ENCODE measurements around the gene ZNF773. TPM values are rescaled to one million over a fixed set of nuclear protein-coding genes. Genes with fewer than 3 reads are reported as not detected.

The ZNF773 gene
- total and polyA plus RNA-seq, 2 donors (not counting 1 experiment from before 2014, with no cell fraction given): 9.4 to 39.8 TPM

DNA sequence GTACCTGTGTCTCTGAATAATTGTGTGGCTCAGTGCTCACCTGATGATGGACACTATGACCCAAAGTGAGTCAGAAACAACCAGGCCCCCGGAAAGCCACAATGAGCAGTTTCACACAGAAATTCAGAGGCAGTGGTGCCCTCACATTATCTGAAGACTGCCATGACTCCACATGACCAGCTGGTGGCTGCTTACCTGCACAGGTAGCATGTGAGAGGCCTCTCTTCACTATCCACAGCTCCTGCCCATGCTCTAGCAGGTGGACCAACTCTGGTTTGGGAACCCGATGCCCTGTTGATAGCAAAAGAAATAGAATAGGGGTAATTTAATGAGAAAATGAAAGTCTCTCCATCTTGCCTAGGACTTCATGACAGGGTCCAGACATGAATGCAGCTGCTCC, 52.7 kb downstream of the ZNF773 start:
- TF ChIP-seq EZH2 (IDR thresholded peaks at IDR 0.05; ENCODE audit: low read length, missing control alignments): no peak
- TF ChIP-seq, protein P1, sequence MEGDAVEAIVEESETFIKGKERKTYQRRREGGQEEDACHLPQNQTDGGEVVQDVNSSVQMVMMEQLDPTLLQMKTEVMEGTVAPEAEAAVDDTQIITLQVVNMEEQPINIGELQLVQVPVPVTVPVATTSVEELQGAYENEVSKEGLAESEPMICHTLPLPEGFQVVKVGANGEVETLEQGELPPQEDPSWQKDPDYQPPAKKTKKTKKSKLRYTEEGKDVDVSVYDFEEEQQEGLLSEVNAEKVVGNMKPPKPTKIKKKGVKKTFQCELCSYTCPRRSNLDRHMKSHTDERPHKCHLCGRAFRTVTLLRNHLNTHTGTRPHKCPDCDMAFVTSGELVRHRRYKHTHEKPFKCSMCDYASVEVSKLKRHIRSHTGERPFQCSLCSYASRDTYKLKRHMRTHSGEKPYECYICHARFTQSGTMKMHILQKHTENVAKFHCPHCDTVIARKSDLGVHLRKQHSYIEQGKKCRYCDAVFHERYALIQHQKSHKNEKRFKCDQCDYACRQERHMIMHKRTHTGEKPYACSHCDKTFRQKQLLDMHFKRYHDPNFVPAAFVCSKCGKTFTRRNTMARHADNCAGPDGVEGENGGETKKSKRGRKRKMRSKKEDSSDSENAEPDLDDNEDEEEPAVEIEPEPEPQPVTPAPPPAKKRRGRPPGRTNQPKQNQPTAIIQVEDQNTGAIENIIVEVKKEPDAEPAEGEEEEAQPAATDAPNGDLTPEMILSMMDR (conservative IDR thresholded peaks at IDR 0.05 in 1 of 2, IDR thresholded peaks at IDR 0.05 in 1 of 2; ENCODE audit: low read depth in 1 of 2, low read length in 2 of 2): no peak
- Histone ChIP-seq H3K79me2 (ENCODE audit: control insufficient read depth, insufficient read depth, low read length) (no peaks in the 10 kb centered on the region), H3K4me1 (ENCODE audit: control insufficient read depth, extremely low read depth, insufficient read depth, low read length) (no peaks in the 10 kb centered on the region), H3K27ac (ENCODE audit: insufficient read depth, low read length) (no peak overlapping the region), H3K36me3 (ENCODE audit: control insufficient read depth, insufficient read depth, low read length) (peaks cover 11% of the 10 kb centered on the region), H3K9me3 (ENCODE audit: control insufficient read depth, insufficient read depth, low read depth, low read length) (peaks cover 2% of the 10 kb centered on the region), H3K4me2 (ENCODE audit: extremely low read depth, insufficient read depth, low read length) (no peak overlapping the region), H4K20me1 (ENCODE audit: control insufficient read depth, extremely low read depth, insufficient read depth, low read length) (no peaks in the 10 kb centered on the region), H3K4me3 (replicated peaks in 1 of 4; ENCODE audit: control extremely low read depth in 1 of 4, insufficient read depth in 1 of 4, low read depth in 3 of 4, low read length in 4 of 4) (no peak overlapping the region), H3K9ac (ENCODE audit: insufficient read depth, low read length) (no peak overlapping the region), H2AFZ (ENCODE audit: low read length) (no peak overlapping the region), H3K27me3 (ENCODE audit: control insufficient read depth, insufficient read depth, low read length) (no peaks in the 10 kb centered on the region)
- no peak for DNase-seq (ENCODE audit: low read depth in 2 of 2)

DNA sequence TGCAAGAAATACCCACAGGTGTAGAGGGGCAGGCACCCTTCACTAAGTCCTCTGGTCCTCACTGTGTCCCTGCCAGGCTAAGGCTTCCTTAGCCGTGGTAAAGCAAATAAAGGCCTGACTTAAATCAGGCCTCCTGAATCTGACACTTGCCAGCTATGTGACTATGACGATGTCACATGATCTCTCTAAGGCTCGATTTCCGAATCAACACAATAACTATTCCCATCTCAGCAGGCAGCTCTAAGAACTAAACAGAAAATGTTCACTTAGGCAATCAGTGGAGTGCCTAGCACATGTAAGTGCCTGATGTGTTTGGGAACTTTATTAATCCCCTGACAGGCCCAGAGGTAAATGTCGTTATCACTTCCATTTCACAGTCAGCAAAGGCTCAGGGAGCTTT, 57.9 kb downstream of the ZNF773 start:
- Histone ChIP-seq H3K27me3 (ENCODE audit: control insufficient read depth, insufficient read depth, low read length) (no peaks in the 10 kb centered on the region), H4K20me1 (ENCODE audit: control insufficient read depth, extremely low read depth, insufficient read depth, low read length) (no peaks in the 10 kb centered on the region), H3K9me3 (ENCODE audit: control insufficient read depth, insufficient read depth, low read depth, low read length) (no peaks in the 10 kb centered on the region), H3K27ac (ENCODE audit: insufficient read depth, low read length) (no peak overlapping the region), H3K79me2 (ENCODE audit: control insufficient read depth, insufficient read depth, low read length) (peaks cover 5% of the 10 kb centered on the region), H3K9ac (ENCODE audit: insufficient read depth, low read length) (no peak overlapping the region), H3K36me3 (ENCODE audit: control insufficient read depth, insufficient read depth, low read length) (peaks cover 2% of the 10 kb centered on the region), H3K4me3 (replicated peaks in 1 of 4; ENCODE audit: control extremely low read depth in 1 of 4, insufficient read depth in 1 of 4, low read depth in 3 of 4, low read length in 4 of 4) (no peak overlapping the region), H3K4me2 (ENCODE audit: extremely low read depth, insufficient read depth, low read length) (no peak overlapping the region), H2AFZ (ENCODE audit: low read length) (no peak overlapping the region), H3K4me1 (ENCODE audit: control insufficient read depth, extremely low read depth, insufficient read depth, low read length) (no peaks in the 10 kb centered on the region)
- no peak for DNase-seq (ENCODE audit: low read depth in 2 of 2)
- TF ChIP-seq, protein P1 (conservative IDR thresholded peaks at IDR 0.05 in 1 of 2, IDR thresholded peaks at IDR 0.05 in 1 of 2; ENCODE audit: low read depth in 1 of 2, low read length in 2 of 2): no peak
- TF ChIP-seq EZH2 (IDR thresholded peaks at IDR 0.05; ENCODE audit: low read length, missing control alignments): no peak

Other genes with a start within 250 kb of the ZNF773 start
- gene ZNF460, start 219.5 kb upstream of the ZNF773 start, total RNA-seq: 78.1 and 80.9 TPM in 2 replicates
- 7.2 and 13.1 TPM in 2 replicates for gene ZNF460, start 219.5 kb upstream of the ZNF773 start, polyA plus RNA-seq
- gene ZNF543, start 179.5 kb upstream of the ZNF773 start, total RNA-seq: 10.5 and 12.9 TPM in 2 replicates
- 2.8 and 3.0 TPM in 2 replicates for gene ZNF543, start 179.5 kb upstream of the ZNF773 start, polyA plus RNA-seq
- gene ZNF304, start 148.7 kb upstream of the ZNF773 start, total RNA-seq: 11.6 and 13.7 TPM in 2 replicates
- 6.2 and 7.3 TPM in 2 replicates for gene ZNF304, start 148.7 kb upstream of the ZNF773 start, polyA plus RNA-seq
- 9.8 and 13.4 TPM in 2 replicates for gene TRAPPC2B, start 136.4 kb upstream of the ZNF773 start, total RNA-seq
- gene TRAPPC2B, start 136.4 kb upstream of the ZNF773 start, polyA plus RNA-seq: 14.0 and 16.5 TPM in 2 replicates
- 4.6 and 6.1 TPM in 2 replicates for gene ZNF547, start 136.4 kb upstream of the ZNF773 start, total RNA-seq
- gene ZNF547, start 136.4 kb upstream of the ZNF773 start, polyA plus RNA-seq: 1.8 and 2.7 TPM in 2 replicates
- 21.1 and 23.9 TPM in 2 replicates for gene ZNF548, start 110.1 kb upstream of the ZNF773 start, total RNA-seq
- 8.8 and 12.0 TPM in 2 replicates for gene ZNF548, start 110.1 kb upstream of the ZNF773 start, polyA plus RNA-seq
- gene ZNF17, start 88.8 kb upstream of the ZNF773 start, total RNA-seq: 12.3 and 15.2 TPM in 2 replicates
- gene ZNF17, start 88.8 kb upstream of the ZNF773 start, polyA plus RNA-seq: 5.2 and 6.8 TPM in 2 replicates
- 10.4 and 11.0 TPM in 2 replicates for gene ZNF749, start 64.6 kb upstream of the ZNF773 start, total RNA-seq
- gene ZNF749, start 64.6 kb upstream of the ZNF773 start, polyA plus RNA-seq: 4.7 and 5.4 TPM in 2 replicates
- 0.26 and 0.50 TPM in 2 replicates for gene VN1R1, start 42.8 kb upstream of the ZNF773 start, total RNA-seq
- 0.17 and 0.26 TPM in 2 replicates for gene VN1R1, start 42.8 kb upstream of the ZNF773 start, polyA plus RNA-seq
- gene ZNF772, start 22.4 kb upstream of the ZNF773 start, total RNA-seq: 16.9 and 29.7 TPM in 2 replicates
- 6.0 and 7.5 TPM in 2 replicates for gene ZNF772, start 22.4 kb upstream of the ZNF773 start, polyA plus RNA-seq
- gene ZNF419, start 12.2 kb upstream of the ZNF773 start, total RNA-seq: 13.6 and 20.3 TPM in 2 replicates
- gene ZNF419, start 12.2 kb upstream of the ZNF773 start, polyA plus RNA-seq: 4.6 and 8.9 TPM in 2 replicates
- 6.7 and 7.8 TPM in 2 replicates for gene ZNF549, start 27.4 kb downstream of the ZNF773 start, total RNA-seq
- 3.9 and 4.8 TPM in 2 replicates for gene ZNF549, start 27.4 kb downstream of the ZNF773 start, polyA plus RNA-seq
- 6.9 and 8.6 TPM in 2 replicates for gene ZNF550, start 59.9 kb downstream of the ZNF773 start, total RNA-seq
- gene ZNF550, start 59.9 kb downstream of the ZNF773 start, polyA plus RNA-seq: 4.2 and 5.7 TPM in 2 replicates
- gene ZNF416, start 79.0 kb downstream of the ZNF773 start, total RNA-seq: 6.9 and 9.2 TPM in 2 replicates
- 3.9 and 4.5 TPM in 2 replicates for gene ZNF416, start 79.0 kb downstream of the ZNF773 start, polyA plus RNA-seq
- gene ZIK1, start 84.2 kb downstream of the ZNF773 start, total RNA-seq: 7.1 and 7.2 TPM in 2 replicates
- gene ZIK1, start 84.2 kb downstream of the ZNF773 start, polyA plus RNA-seq: 3.9 and 5.3 TPM in 2 replicates
- gene ZNF530, start 99.9 kb downstream of the ZNF773 start, total RNA-seq: 2.5 and 2.8 TPM in 2 replicates
- 1.6 and 2.5 TPM in 2 replicates for gene ZNF530, start 99.9 kb downstream of the ZNF773 start, polyA plus RNA-seq
- gene ZNF134, start 114.3 kb downstream of the ZNF773 start, total RNA-seq: 22.9 and 30.6 TPM in 2 replicates
- 9.2 and 11.7 TPM in 2 replicates for gene ZNF134, start 114.3 kb downstream of the ZNF773 start, polyA plus RNA-seq
- 11.6 and 16.8 TPM in 2 replicates for gene ZNF211, start 133.2 kb downstream of the ZNF773 start, total RNA-seq
- 5.3 and 9.1 TPM in 2 replicates for gene ZNF211, start 133.2 kb downstream of the ZNF773 start, polyA plus RNA-seq
- not detected in 2 replicates for gene ZSCAN4, start 169.0 kb downstream of the ZNF773 start, total RNA-seq
- not detected in 2 replicates for gene ZSCAN4, start 169.0 kb downstream of the ZNF773 start, polyA plus RNA-seq
- 4.8 and 4.9 TPM in 2 replicates for gene ZNF551, start 182.0 kb downstream of the ZNF773 start, total RNA-seq
- 3.7 and 4.8 TPM in 2 replicates for gene ZNF551, start 182.0 kb downstream of the ZNF773 start, polyA plus RNA-seq
- 3.3 and 6.3 TPM in 2 replicates for gene ZNF154, start 209.3 kb downstream of the ZNF773 start, total RNA-seq
- gene ZNF154, start 209.3 kb downstream of the ZNF773 start, polyA plus RNA-seq: 1.8 and 2.7 TPM in 2 replicates
- gene ZNF671, start 227.7 kb downstream of the ZNF773 start, total RNA-seq: 10.5 and 16.8 TPM in 2 replicates
- gene ZNF671, start 227.7 kb downstream of the ZNF773 start, polyA plus RNA-seq: 3.4 and 5.2 TPM in 2 replicates
- 10.3 and 20.0 TPM in 2 replicates for gene ZNF776, start 246.9 kb downstream of the ZNF773 start, total RNA-seq
- 5.7 and 7.8 TPM in 2 replicates for gene ZNF776, start 246.9 kb downstream of the ZNF773 start, polyA plus RNA-seq

All from fibroblast of lung (primary cell).